ENCODE data around the gene OSTF1. TPM values are rescaled to one million over a fixed set of nuclear protein-coding genes. Genes with fewer than 3 reads are reported as not detected.

OSTF1 gene
- total RNA-seq, 2 experiments from 2014 or later = 37.3 to 58.1 TPM

- H3K36me3 ChIP-seq (ENCODE audit: insufficient read depth, low read length) = peaks cover 39% of the 10 kb centered on the region
- H3K9me3 ChIP-seq (ENCODE audit: low read length) = no peaks in the 10 kb centered on the region
- no peaks in the 10 kb centered on the region for H3K9me2 ChIP-seq (ENCODE audit: insufficient read depth, low read length)
- CTCF ChIA-PET (ENCODE audit: unreplicated experiment) = no interaction called here
- H4K20me1 ChIP-seq (ENCODE audit: insufficient read depth, low read length) = no peaks in the 10 kb centered on the region
- H3K4me1 ChIP-seq (ENCODE audit: insufficient read depth, low read length, poor library complexity, severe bottlenecking) = no peaks in the 10 kb centered on the region
- no peak overlapping the region for H3K4me3 ChIP-seq (ENCODE audit: low read depth, low read length, poor library complexity, severe bottlenecking)
- POLR2A ChIA-PET = interaction anchor here (0.5 to 0.7 kb wide), 3 partner anchors 11 to 1234 kb away, joined by 3 to 6 read pairs (median 3); no protein-coding TSS in a partner anchor
- no peak overlapping the region for H2AFZ ChIP-seq (ENCODE audit: low read length)
- intact Hi-C loops (cut with micrococcal nuclease; ENCODE audit: unreplicated experiment) = no loop called here
- H3K27ac ChIP-seq (ENCODE audit: low read depth, low read length, poor library complexity, severe bottlenecking) = no peak overlapping the region
- peaks cover 3% of the 10 kb centered on the region; the same call in 1 of the 2 replicates for H3K79me2 ChIP-seq (ENCODE audit: insufficient read depth, low read depth, low read length)
- no peak for DNase-seq (ENCODE audit: low spot score)
- no peak overlapping the region for H3K4me2 ChIP-seq (ENCODE audit: low read length)
- TF ChIP-seq, protein P1, sequence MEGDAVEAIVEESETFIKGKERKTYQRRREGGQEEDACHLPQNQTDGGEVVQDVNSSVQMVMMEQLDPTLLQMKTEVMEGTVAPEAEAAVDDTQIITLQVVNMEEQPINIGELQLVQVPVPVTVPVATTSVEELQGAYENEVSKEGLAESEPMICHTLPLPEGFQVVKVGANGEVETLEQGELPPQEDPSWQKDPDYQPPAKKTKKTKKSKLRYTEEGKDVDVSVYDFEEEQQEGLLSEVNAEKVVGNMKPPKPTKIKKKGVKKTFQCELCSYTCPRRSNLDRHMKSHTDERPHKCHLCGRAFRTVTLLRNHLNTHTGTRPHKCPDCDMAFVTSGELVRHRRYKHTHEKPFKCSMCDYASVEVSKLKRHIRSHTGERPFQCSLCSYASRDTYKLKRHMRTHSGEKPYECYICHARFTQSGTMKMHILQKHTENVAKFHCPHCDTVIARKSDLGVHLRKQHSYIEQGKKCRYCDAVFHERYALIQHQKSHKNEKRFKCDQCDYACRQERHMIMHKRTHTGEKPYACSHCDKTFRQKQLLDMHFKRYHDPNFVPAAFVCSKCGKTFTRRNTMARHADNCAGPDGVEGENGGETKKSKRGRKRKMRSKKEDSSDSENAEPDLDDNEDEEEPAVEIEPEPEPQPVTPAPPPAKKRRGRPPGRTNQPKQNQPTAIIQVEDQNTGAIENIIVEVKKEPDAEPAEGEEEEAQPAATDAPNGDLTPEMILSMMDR (conservative IDR thresholded peaks at IDR 0.05; ENCODE audit: low read length) = no peak
- no peak for TF ChIP-seq EZH2phosphoT487 (IDR thresholded peaks at IDR 0.05; ENCODE audit: borderline replicate concordance, low read depth, low read length)
- no TSS peak for BruUV-seq (replicated peaks)
These were observed 33.7 kb downstream of the OSTF1 start for GRCh38 chr9:75121914-75122558.

DNA sequence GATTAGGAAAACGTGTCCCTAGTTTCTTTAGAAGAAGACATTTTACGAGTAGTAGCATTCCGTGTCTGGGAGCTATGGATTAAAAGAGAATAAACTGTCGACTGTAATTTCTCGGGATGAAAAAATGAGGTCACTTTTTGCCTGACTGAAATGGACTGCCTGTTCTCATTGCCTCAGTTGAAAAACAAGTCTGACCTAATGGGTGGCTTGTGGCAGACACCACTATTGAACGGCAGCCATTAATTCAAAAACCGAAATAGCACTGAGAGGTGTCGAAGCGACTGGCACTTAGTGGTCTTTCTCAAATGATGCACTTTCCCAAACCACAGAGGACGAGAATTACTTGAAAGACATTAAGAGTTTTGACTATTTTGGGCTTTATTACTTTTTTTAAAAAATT lies 35.4 kb downstream of the OSTF1 start:
- no peak overlapping the region for H2AFZ ChIP-seq (ENCODE audit: low read length)
- no peaks in the 10 kb centered on the region for H3K9me3 ChIP-seq (ENCODE audit: low read length)
- POLR2A ChIA-PET = interaction anchor here (0.5 to 0.7 kb wide), 3 partner anchors 12 to 1051 kb away, joined by 3 to 5 read pairs (median 3); no protein-coding TSS in a partner anchor
- no peak for TF ChIP-seq EZH2phosphoT487 (IDR thresholded peaks at IDR 0.05; ENCODE audit: borderline replicate concordance, low read depth, low read length)
- TF ChIP-seq, protein P1 (conservative IDR thresholded peaks at IDR 0.05; ENCODE audit: low read length) = no peak
- BruUV-seq (replicated peaks) = no TSS peak
- H3K27ac ChIP-seq (ENCODE audit: low read depth, low read length, poor library complexity, severe bottlenecking) = no peak overlapping the region
- no peak for DNase-seq (ENCODE audit: low spot score)
- CTCF ChIA-PET (ENCODE audit: unreplicated experiment) = no interaction called here
- no peaks in the 10 kb centered on the region for H3K9me2 ChIP-seq (ENCODE audit: insufficient read depth, low read length)
- no peak overlapping the region for H3K4me3 ChIP-seq (ENCODE audit: low read depth, low read length, poor library complexity, severe bottlenecking)
- H3K4me2 ChIP-seq (ENCODE audit: low read length) = no peak overlapping the region
- no peaks in the 10 kb centered on the region for H3K79me2 ChIP-seq (ENCODE audit: insufficient read depth, low read depth, low read length)
- H3K36me3 ChIP-seq (ENCODE audit: insufficient read depth, low read length) = peaks cover 28% of the 10 kb centered on the region
- intact Hi-C loops (cut with micrococcal nuclease; ENCODE audit: unreplicated experiment) = no loop called here
- no peaks in the 10 kb centered on the region for H3K4me1 ChIP-seq (ENCODE audit: insufficient read depth, low read length, poor library complexity, severe bottlenecking)
- no peaks in the 10 kb centered on the region for H4K20me1 ChIP-seq (ENCODE audit: insufficient read depth, low read length)

GRCh38 chr9:75128535-75128934 lies 40.2 kb downstream of the OSTF1 start:
- intact Hi-C loops (cut with micrococcal nuclease; ENCODE audit: unreplicated experiment) = no loop called here
- POLR2A ChIA-PET = interaction anchor here (0.9 kb wide), 1 partner anchor 34 kb away, joined by 3 read pairs; no protein-coding TSS in a partner anchor
- no peaks in the 10 kb centered on the region for H4K20me1 ChIP-seq (ENCODE audit: insufficient read depth, low read length)

More at GRCh38 chr9:75128535-75128934, 40.2 kb downstream of the OSTF1 start:
- Histone ChIP-seq H3K79me2 (ENCODE audit: insufficient read depth, low read depth, low read length) (no peaks in the 10 kb centered on the region), H3K27ac (ENCODE audit: low read depth, low read length, poor library complexity, severe bottlenecking) (no peak overlapping the region), H3K9me2 (ENCODE audit: insufficient read depth, low read length) (no peaks in the 10 kb centered on the region), H3K4me3 (ENCODE audit: low read depth, low read length, poor library complexity, severe bottlenecking) (no peak overlapping the region), H2AFZ (ENCODE audit: low read length) (no peak overlapping the region), H3K9me3 (ENCODE audit: low read length) (no peaks in the 10 kb centered on the region), H3K36me3 (ENCODE audit: insufficient read depth, low read length) (peaks cover 42% of the 10 kb centered on the region), H3K4me1 (ENCODE audit: insufficient read depth, low read length, poor library complexity, severe bottlenecking) (no peaks in the 10 kb centered on the region), H3K4me2 (ENCODE audit: low read length) (no peak overlapping the region)
- TF ChIP-seq, protein P1 (conservative IDR thresholded peaks at IDR 0.05; ENCODE audit: low read length) = no peak
- TF ChIP-seq EZH2phosphoT487 (IDR thresholded peaks at IDR 0.05; ENCODE audit: borderline replicate concordance, low read depth, low read length) = no peak
- BruUV-seq (replicated peaks) = no TSS peak
- DNase-seq (ENCODE audit: low spot score) = no peak
- CTCF ChIA-PET (ENCODE audit: unreplicated experiment) = no interaction called here

Measured in OCI-LY7 (cell line).